Measurements from ENCODE around the gene DNAJC1.

The DNAJC1 gene

DNA sequence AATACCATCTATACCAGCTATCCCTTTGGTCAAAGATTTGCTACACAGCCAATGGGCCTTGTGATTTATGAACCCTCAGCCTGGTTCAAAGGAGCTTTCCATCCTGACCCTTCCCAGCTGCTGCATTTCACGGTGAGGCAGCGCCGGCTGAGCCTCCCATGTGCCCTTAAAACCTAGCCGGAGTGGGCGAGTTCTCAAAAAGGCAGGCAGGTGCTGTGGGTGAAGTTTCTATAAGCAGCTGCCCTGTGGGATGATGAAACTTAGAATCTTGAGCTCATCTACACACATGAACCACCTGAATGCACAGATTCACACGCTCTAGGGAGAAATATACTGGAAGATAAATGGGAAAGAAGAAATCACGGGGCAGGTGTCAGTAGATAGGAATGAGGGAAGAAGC lies 244.8 kb downstream of the DNAJC1 start:
- no peaks in the 10 kb centered on the region for H3K4me1 ChIP-seq (ENCODE audit: insufficient read depth, low read length)
- DNase-seq (no peak), ATAC-seq (ENCODE audit: insufficient read depth, low read depth) (no peak)
- H3K4me2 ChIP-seq (ENCODE audit: insufficient read depth, low read length): no peak overlapping the region
- no peak overlapping the region for H3K9ac ChIP-seq (ENCODE audit: low read depth, low read length)
- no peaks in the 10 kb centered on the region for H3K9me3 ChIP-seq (ENCODE audit: insufficient read depth, low read length, severe bottlenecking)
- TF ChIP-seq EZH2 (IDR thresholded peaks at IDR 0.05; ENCODE audit: borderline replicate concordance, low read depth, low read length, severe bottlenecking) (no peak), CTCF (IDR thresholded peaks at IDR 0.05; ENCODE audit: borderline replicate concordance, extremely low read depth, low read length, poor library complexity, severe bottlenecking) (no peak)
- no peaks in the 10 kb centered on the region for H3K36me3 ChIP-seq (ENCODE audit: insufficient read depth, low read length)
- H2AFZ ChIP-seq (ENCODE audit: low read depth, low read length): no peak overlapping the region
- H3K4me3 ChIP-seq (ENCODE audit: low read depth in 1 of 2, low read length in 2 of 2): no peak overlapping the region
- no peaks in the 10 kb centered on the region for H3K27me3 ChIP-seq (ENCODE audit: insufficient read depth, low read length, poor library complexity)
- H3K79me2 ChIP-seq (ENCODE audit: insufficient read depth, low read length): no peaks in the 10 kb centered on the region
- H3K27ac ChIP-seq (ENCODE audit: low read length): no peak overlapping the region
- no peaks in the 10 kb centered on the region for H4K20me1 ChIP-seq (ENCODE audit: insufficient read depth, low read length)

- H3K4me2 ChIP-seq (ENCODE audit: insufficient read depth, low read length): no peak overlapping the region
- no peak overlapping the region for H2AFZ ChIP-seq (ENCODE audit: low read depth, low read length)
- no peaks in the 10 kb centered on the region for H4K20me1 ChIP-seq (ENCODE audit: insufficient read depth, low read length)
- no peaks in the 10 kb centered on the region for H3K4me1 ChIP-seq (ENCODE audit: insufficient read depth, low read length)
- H3K27ac ChIP-seq (ENCODE audit: low read length): no peak overlapping the region
- no peak overlapping the region for H3K9ac ChIP-seq (ENCODE audit: low read depth, low read length)
- TF ChIP-seq EZH2 (IDR thresholded peaks at IDR 0.05; ENCODE audit: borderline replicate concordance, low read depth, low read length, severe bottlenecking) (no peak), CTCF (IDR thresholded peaks at IDR 0.05; ENCODE audit: borderline replicate concordance, extremely low read depth, low read length, poor library complexity, severe bottlenecking) (no peak)
- no peaks in the 10 kb centered on the region for H3K27me3 ChIP-seq (ENCODE audit: insufficient read depth, low read length, poor library complexity)
- no peak overlapping the region for H3K4me3 ChIP-seq (ENCODE audit: low read depth in 1 of 2, low read length in 2 of 2)
- no peak for DNase-seq
- no peaks in the 10 kb centered on the region for H3K36me3 ChIP-seq (ENCODE audit: insufficient read depth, low read length)
- H3K9me3 ChIP-seq (ENCODE audit: insufficient read depth, low read length, severe bottlenecking): no peaks in the 10 kb centered on the region
- no peak for ATAC-seq (ENCODE audit: insufficient read depth, low read depth)
- no peaks in the 10 kb centered on the region for H3K79me2 ChIP-seq (ENCODE audit: insufficient read depth, low read length)
Observed at GRCh38 chr10:21758239-21758638, 245.3 kb downstream of the DNAJC1 start.

GRCh38 chr10:21757185-21757901 lies 246.2 kb downstream of the DNAJC1 start:
- Histone ChIP-seq H3K9me3 (ENCODE audit: insufficient read depth, low read length, severe bottlenecking) (no peaks in the 10 kb centered on the region), H3K4me3 (ENCODE audit: low read depth in 1 of 2, low read length in 2 of 2) (no peak overlapping the region), H3K4me1 (ENCODE audit: insufficient read depth, low read length) (no peaks in the 10 kb centered on the region), H3K27me3 (ENCODE audit: insufficient read depth, low read length, poor library complexity) (no peaks in the 10 kb centered on the region), H2AFZ (ENCODE audit: low read depth, low read length) (no peak overlapping the region), H3K36me3 (ENCODE audit: insufficient read depth, low read length) (no peaks in the 10 kb centered on the region), H3K4me2 (ENCODE audit: insufficient read depth, low read length) (no peak overlapping the region), H4K20me1 (ENCODE audit: insufficient read depth, low read length) (no peaks in the 10 kb centered on the region), H3K9ac (ENCODE audit: low read depth, low read length) (no peak overlapping the region), H3K79me2 (ENCODE audit: insufficient read depth, low read length) (no peaks in the 10 kb centered on the region), H3K27ac (ENCODE audit: low read length) (no peak overlapping the region)
- TF ChIP-seq CTCF (IDR thresholded peaks at IDR 0.05; ENCODE audit: borderline replicate concordance, extremely low read depth, low read length, poor library complexity, severe bottlenecking): no peak
- no peak for TF ChIP-seq EZH2 (IDR thresholded peaks at IDR 0.05; ENCODE audit: borderline replicate concordance, low read depth, low read length, severe bottlenecking)
- no peak for ATAC-seq (ENCODE audit: insufficient read depth, low read depth)
- DNase-seq: no peak
